Measurements from ENCODE around the gene ZFC3H1.

ZFC3H1 gene

GRCh38 chr12:71607494-71608330 is 55.9 kb downstream of the ZFC3H1 start:
- DNase-seq (ENCODE audit: low read depth in 1 of 2, low spot score in 1 of 2), result no peak
- in situ Hi-C loops (cut with HindIII; ENCODE audit: low pct_unique_long_range_greater_than_20kb, low sequenced_read_pairs), result no loop called here
- TF ChIP-seq JUND (IDR thresholded peaks at IDR 0.05; ENCODE audit: low read depth), result no peak

DNA sequence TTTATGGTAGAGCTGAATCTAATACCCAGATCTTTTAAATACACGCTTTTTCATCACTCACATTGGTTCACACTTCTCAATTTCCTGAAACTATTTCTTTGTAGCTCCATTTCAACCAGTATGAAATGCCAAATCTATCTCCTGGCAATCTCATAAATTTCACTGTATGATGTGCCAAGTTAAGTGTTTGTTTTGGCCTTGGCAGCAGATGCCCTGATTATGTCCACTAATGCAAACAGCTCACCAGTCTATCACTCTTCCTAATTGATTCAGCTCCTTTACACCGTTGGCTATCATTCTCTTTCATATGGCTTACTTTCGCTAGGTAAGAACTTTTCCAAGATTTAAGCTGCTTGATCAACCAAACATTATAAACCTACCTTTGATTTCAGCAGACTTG is 58.6 kb downstream of the ZFC3H1 start:
- in situ Hi-C loops (cut with HindIII; ENCODE audit: low pct_unique_long_range_greater_than_20kb, low sequenced_read_pairs), result no loop called here
- TF ChIP-seq JUND (IDR thresholded peaks at IDR 0.05; ENCODE audit: low read depth), result no peak

DNA sequence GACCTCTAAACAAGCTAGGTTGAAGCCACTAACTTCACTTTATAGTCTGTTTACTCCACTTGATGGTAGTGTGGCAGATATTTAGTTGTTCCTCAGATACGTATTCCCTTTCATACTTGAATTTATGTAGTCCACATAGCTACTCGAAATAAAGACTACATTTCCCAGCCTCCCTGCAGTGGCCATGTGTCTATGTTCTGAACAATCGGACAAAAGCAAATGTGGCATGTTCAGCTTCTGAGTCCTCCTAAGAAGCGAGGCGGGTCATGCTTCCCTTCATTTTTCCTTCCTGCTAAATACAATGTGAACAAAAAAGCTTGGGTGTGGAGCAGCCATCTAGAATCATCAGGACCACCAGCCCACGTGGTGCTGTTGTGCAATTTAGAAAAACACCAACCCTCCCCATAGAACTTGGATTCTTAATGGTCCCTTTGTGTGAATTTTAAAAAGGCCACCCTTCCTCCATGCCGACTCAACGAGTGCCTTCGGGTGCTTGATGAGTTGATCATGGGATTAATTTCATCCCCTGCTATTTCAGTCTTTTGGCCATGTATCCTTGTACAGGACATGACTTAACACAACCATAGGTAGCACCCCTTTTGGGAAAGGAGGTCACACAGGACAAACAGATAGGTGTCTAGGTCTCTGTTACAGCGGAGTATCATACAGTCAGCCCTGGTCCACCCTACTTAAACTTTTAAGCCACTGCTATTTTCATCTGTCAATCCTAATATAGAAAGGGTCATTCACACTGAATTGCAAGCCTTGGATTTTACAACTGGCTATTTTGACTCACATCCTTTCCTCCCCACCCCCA is 60.7 kb downstream of the ZFC3H1 start:
- DNase-seq (ENCODE audit: low read depth in 1 of 2, low spot score in 1 of 2), result no peak
- in situ Hi-C loops (cut with HindIII; ENCODE audit: low pct_unique_long_range_greater_than_20kb, low sequenced_read_pairs), result no loop called here

More for the DNA sequence above, 58.6 kb downstream of the ZFC3H1 start:
- DNase-seq (ENCODE audit: low read depth in 1 of 2, low spot score in 1 of 2), result peak in 1 of 2 experiments; percentile 38

DNA sequence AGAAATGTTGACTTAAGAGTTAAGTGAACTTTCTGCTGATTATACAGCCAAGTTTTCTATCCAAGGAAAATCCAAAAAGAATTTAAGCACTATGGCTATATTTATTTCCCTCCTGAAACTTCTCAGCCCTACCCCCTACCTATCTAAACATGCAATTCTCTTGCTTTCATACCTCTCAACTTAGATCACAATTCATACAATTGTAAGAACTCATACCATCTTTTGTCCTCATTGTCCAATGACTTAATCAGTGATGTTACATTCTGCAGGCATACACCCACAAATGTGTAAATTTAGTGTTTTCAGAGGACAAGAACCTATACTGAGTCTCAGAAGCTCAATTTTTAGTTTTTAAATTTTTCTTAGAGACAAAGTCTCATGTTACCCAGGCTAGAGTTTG is 62.1 kb downstream of the ZFC3H1 start:
- no peak for DNase-seq (ENCODE audit: low read depth in 1 of 2, low spot score in 1 of 2)
- no peak for TF ChIP-seq JUND (IDR thresholded peaks at IDR 0.05; ENCODE audit: low read depth)
- in situ Hi-C loops (cut with HindIII; ENCODE audit: low pct_unique_long_range_greater_than_20kb, low sequenced_read_pairs), result no loop called here

More for the DNA sequence above, 60.7 kb downstream of the ZFC3H1 start:
- TF ChIP-seq JUND (IDR thresholded peaks at IDR 0.05; ENCODE audit: low read depth), result no peak

DNA sequence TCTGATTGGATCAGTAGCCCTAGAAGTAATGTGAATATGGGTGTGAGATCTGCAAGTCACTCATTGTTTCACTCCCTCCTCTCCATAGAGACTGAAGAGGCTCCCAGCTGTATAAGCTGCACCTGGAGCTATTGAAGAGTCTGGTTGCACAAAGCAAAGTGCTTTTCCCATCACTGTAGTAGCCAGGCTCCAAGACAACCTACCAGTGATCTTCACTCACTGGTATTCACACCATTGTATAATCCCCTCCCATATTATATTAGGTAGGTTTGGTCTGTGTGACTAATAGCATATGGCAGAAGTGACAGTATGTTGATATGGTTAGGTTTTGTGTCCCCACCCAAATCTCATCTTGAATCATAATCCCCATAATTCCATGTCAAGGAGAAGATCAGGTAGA is 64.4 kb downstream of the ZFC3H1 start:
- DNase-seq (ENCODE audit: low read depth in 1 of 2, low spot score in 1 of 2), result no peak
- TF ChIP-seq JUND (IDR thresholded peaks at IDR 0.05; ENCODE audit: low read depth), result no peak
- in situ Hi-C loops (cut with HindIII; ENCODE audit: low pct_unique_long_range_greater_than_20kb, low sequenced_read_pairs), result no loop called here

DNA sequence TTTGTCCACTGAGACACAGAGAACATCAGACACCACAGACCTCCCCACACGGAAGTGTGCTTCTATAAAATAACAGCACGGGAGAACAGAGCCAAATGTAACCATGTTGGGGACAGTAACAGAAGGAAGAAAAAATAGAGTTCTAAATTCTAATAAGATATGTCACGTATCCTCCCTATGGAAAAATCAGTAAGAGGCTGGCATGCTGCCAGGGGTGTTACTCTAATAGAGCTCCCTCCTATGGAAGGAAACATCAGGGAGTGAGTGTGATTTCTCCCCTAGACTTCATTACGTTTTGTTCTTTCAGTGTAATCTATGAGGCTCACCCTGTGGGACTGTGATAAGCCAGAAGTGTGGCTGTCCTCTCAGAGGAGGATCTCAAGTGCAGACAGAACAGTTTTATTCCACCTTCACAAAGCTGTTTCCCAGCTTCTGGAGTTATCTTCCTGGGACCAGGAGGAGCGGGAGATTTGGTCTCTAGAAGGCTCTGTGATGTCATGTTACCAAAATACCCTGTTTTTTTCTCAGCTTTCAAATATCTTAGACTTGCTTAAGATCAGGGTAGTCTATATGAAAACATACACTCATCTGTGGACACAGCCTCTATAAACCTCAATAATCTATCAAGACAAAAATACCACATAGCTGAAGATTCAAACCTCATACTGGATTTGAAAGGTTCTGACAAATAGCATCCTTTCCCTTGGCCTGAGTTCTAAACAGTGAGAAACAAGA is 69.3 kb downstream of the ZFC3H1 start:
- in situ Hi-C loops (cut with HindIII; ENCODE audit: low pct_unique_long_range_greater_than_20kb, low sequenced_read_pairs), result no loop called here
- DNase-seq (ENCODE audit: low read depth in 1 of 2, low spot score in 1 of 2), result peak in 1 of 2 experiments; percentile 52
- no peak for TF ChIP-seq JUND (IDR thresholded peaks at IDR 0.05; ENCODE audit: low read depth)

DNA sequence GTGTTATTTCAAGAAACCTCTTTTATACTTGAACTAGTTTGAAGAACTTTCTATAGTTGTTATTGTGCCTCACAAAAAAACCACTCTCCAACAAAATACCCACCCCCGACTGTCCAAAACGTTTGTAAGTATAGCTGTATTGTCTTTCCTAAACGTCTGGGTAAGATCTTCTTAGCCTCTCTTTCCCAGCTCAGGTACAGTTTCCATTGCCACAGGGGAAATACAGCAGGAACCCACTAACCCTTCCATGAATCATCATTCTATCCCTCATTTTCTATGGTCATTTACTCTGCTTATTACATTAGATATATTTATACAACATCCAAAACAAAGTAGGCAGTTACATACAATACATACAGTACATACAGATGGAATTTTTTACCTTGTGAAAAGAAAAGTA is 70.8 kb downstream of the ZFC3H1 start:
- no peak for DNase-seq (ENCODE audit: low read depth in 1 of 2, low spot score in 1 of 2)
- no peak for TF ChIP-seq JUND (IDR thresholded peaks at IDR 0.05; ENCODE audit: low read depth)
- in situ Hi-C loops (cut with HindIII; ENCODE audit: low pct_unique_long_range_greater_than_20kb, low sequenced_read_pairs), result no loop called here

DNA sequence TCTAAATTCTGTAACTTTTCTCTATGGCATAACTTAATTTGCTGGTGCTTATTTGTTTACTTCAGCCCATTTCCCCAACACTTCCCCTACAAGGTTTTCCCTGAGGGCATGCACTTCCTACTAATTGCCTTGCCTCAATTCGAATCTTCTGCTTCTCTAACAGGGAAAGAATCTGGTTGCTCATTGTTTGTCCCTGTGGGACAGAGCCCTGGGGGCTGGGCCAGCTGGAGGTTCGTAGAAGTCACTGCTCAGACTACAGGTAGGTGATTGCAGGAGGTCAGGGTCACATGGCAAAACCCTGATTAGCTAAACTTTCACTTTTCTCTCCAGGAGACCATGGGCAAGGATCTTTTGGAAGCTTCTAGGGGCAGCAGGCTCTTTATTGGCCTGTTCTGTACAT is 72.0 kb downstream of the ZFC3H1 start:
- in situ Hi-C loops (cut with HindIII; ENCODE audit: low pct_unique_long_range_greater_than_20kb, low sequenced_read_pairs), result no loop called here
- no peak for TF ChIP-seq JUND (IDR thresholded peaks at IDR 0.05; ENCODE audit: low read depth)
- DNase-seq (ENCODE audit: low read depth in 1 of 2, low spot score in 1 of 2), result peak in 1 of 2 experiments; percentile 26

DNA sequence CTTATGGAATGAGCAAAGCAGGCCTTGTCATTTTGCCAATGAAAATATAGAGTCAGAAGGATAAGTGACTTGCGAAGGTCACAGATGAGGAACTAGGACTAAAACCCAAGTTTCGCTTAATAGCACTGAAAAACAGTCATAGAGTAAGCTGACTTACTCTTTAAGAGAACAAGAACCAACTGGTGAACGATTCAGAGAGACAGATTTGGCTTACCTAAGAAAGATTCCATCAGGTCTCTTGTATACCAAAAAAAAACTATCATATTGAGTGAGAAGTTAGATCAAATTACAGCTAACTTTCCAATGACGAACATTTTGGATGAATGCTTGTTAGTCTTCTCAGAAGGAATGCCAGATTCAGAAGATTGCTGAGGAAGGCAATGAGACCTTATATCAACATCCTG is 74.2 kb downstream of the ZFC3H1 start:
- in situ Hi-C loops (cut with HindIII; ENCODE audit: low pct_unique_long_range_greater_than_20kb, low sequenced_read_pairs), result no loop called here
- no peak for DNase-seq (ENCODE audit: low read depth in 1 of 2, low spot score in 1 of 2)
- TF ChIP-seq JUND (IDR thresholded peaks at IDR 0.05; ENCODE audit: low read depth), result no peak

DNA sequence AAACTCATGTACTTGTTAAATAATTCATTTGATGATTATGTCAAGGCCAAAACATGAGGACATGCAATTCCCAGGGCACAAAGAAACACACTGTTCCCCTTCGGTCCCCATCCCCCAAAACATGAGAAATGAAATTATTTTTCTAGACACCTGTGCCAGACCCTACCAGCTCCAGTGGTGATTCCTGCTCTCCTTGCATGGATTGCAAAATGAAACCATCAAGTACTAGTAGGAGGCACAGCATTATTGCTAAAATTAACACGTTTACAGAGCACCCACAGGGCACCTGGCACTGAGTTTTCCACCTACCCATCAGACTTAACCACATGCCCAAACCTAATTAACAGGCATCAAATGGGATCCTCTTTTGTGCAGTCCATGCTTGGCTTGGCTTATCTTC is 76.6 kb downstream of the ZFC3H1 start:
- in situ Hi-C loops (cut with HindIII; ENCODE audit: low pct_unique_long_range_greater_than_20kb, low sequenced_read_pairs), result no loop called here
- TF ChIP-seq JUND (IDR thresholded peaks at IDR 0.05; ENCODE audit: low read depth), result no peak
- DNase-seq (ENCODE audit: low read depth in 1 of 2, low spot score in 1 of 2), result no peak

DNA sequence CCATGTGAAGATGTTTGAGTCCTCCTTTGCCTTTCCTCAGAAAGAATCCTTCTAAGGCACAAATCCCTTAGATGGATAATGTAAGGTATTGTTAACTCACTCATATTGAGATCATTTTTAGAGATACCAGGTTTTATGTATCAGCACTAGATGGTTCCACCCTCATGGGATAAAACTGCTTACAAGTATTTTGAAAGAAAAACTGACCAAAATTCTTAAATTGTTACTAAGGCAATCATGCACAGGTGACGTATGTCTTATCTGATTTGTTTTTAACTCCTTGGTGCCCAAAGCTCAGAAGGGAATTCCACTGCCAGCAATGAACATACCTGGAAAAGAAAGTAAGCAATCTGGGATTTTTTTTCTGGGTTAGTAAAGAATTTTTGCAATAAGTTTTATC is 78.4 kb downstream of the ZFC3H1 start:
- no peak for TF ChIP-seq JUND (IDR thresholded peaks at IDR 0.05; ENCODE audit: low read depth)
- no peak for DNase-seq (ENCODE audit: low read depth in 1 of 2, low spot score in 1 of 2)
- in situ Hi-C loops (cut with HindIII; ENCODE audit: low pct_unique_long_range_greater_than_20kb, low sequenced_read_pairs), result no loop called here

- DNase-seq (ENCODE audit: low read depth in 1 of 2, low spot score in 1 of 2), result no peak
- in situ Hi-C loops (cut with HindIII; ENCODE audit: low pct_unique_long_range_greater_than_20kb, low sequenced_read_pairs), result no loop called here
- no peak for TF ChIP-seq JUND (IDR thresholded peaks at IDR 0.05; ENCODE audit: low read depth)
These were observed 79.3 kb downstream of the ZFC3H1 start for GRCh38 chr12:71584356-71584755.

Data from T47D (cell line).